HCT116 (cell line): Measurements from ENCODE around the gene ZCCHC9. TPM values are rescaled to one million over a fixed set of nuclear protein-coding genes. Genes with fewer than 3 reads are reported as not detected.
"Not testable (repeated sequence)": the region's sequence is repeated elsewhere in the genome, so short reads cannot be mapped to it uniquely, and the experiment has no call there.

ENCODE experiments used
- ATAC-seq: fragments of 200-7000 bp; cut with Tn5 transposase; 2 replicates; pipeline ENCODE4 v1.9.1; 2020; ENCODE audit warnings: mild to moderate bottlenecking, moderate library complexity
- BruUV-seq: library from RNA; stranded (reverse); fragments of 400-500 nt; replicated peaks from 2 replicates; lab custom pipeline; 2021; lab: Mats Ljungman, UMichigan
- CTCF ChIA-PET: fragments of 300-600 bp; sonication (Branson Sonifier 250); formaldehyde crosslinking; loops from one replicate; lab custom pipeline; 2021; ENCODE audit warnings: antibody characterized with exemption; lab: Charles Lee
- POLR2A ChIA-PET: fragments of 300-600, 350-600 bp; sonication (Branson Sonifier 250); formaldehyde crosslinking; loops from one replicate; lab custom pipeline; 2021; ENCODE audit warnings: antibody characterized with exemption; lab: Charles Lee
- RAD21 ChIA-PET, 2 experiments: fragments of 300-600 bp; sonication (Branson Sonifier 250); formaldehyde crosslinking; loops; one replicate each; lab custom pipeline; 2023; ENCODE audit warnings: low total read pairs in 2 of 2; ENCODE audit not compliant: uncharacterized antibody in 2 of 2, unreplicated experiment in 2 of 2, low non-redundant PET in 1 of 2; lab: Charles Lee
- DNase-seq: peaks from one replicate; pipeline ENCODE4 v3.0.0-alpha.2; 2010; ENCODE audit warnings: low read depth, low spot score
- H2AFZ ChIP-seq: fragments of 200-600 bp; shearing (Covaris generic), sonication (generic); 2 replicates; pipeline ENCODE4 v1.6.1; 2017; ENCODE audit warnings: low read depth, mixed run types, mixed read lengths, antibody characterized with exemption, low read length; ENCODE audit not compliant: poor library complexity, severe bottlenecking
- H3K27ac ChIP-seq: 2 replicates; pipeline ENCODE4 v1.5.1; 2012; ENCODE audit warnings: low read depth, low read length
- H3K27me3 ChIP-seq: fragments of 200-600 bp; sonication (generic); 2 replicates; pipeline ENCODE4 v1.6.1; 2016; ENCODE audit warnings: mixed run types, low read length, mixed read lengths; ENCODE audit not compliant: insufficient read depth
- H3K36me3 ChIP-seq, 2 experiments: fragments of 200-500 bp in 1 of 2; fragments of 200-600 bp in 1 of 2; sonication (Bioruptor generic) in 1 of 2; sonication (generic) in 1 of 2; 2 replicates each; pipeline versions ENCODE4 v1.5.1 to v1.6.1; 2014 to 2016; ENCODE audit warnings: low read length in 2 of 2, inconsistent platforms in 1 of 2, mixed read lengths in 1 of 2, mixed run types in 1 of 2; ENCODE audit not compliant: insufficient read depth in 2 of 2, control insufficient read depth in 1 of 2
- H3K4me1 ChIP-seq, 2 experiments: fragments of 200-600 bp in 1 of 2; sonication (generic) in 1 of 2; 2 replicates each; pipeline versions ENCODE4 v1.5.1 to v1.6.1; 2012 to 2017; ENCODE audit warnings: low read length in 2 of 2, inconsistent platforms in 1 of 2, mild to moderate bottlenecking in 1 of 2, mixed read lengths in 1 of 2, mixed run types in 1 of 2, moderate library complexity in 1 of 2; ENCODE audit not compliant: insufficient read depth in 2 of 2, control insufficient read depth in 1 of 2
- H3K4me2 ChIP-seq: fragments of 200-600 bp; sonication (generic); 2 replicates; pipeline ENCODE4 v1.6.1; 2017; ENCODE audit warnings: mixed run types, low read length, mixed read lengths
- H3K4me3 ChIP-seq, 2 experiments: fragments of 200-600 bp in 1 of 2; sonication (generic) in 1 of 2; replicated peaks in 1 of 2; 2 replicates each; pipeline ENCODE4 v1.5.1; 2011 to 2016; ENCODE audit warnings: low read length in 2 of 2, control low read depth in 1 of 2, low read depth in 1 of 2, mild to moderate bottlenecking in 1 of 2, mixed read lengths in 1 of 2, mixed run types in 1 of 2
- H3K79me2 ChIP-seq: fragments of 200-600 bp; sonication (generic); 2 replicates; pipeline ENCODE4 v1.6.1; 2017; ENCODE audit warnings: mild to moderate bottlenecking, mixed run types, low read length, moderate library complexity, mixed read lengths; ENCODE audit not compliant: insufficient read depth
- H3K9ac ChIP-seq: fragments of 200-600 bp; sonication (generic); 2 replicates; pipeline ENCODE4 v1.6.1; 2016; ENCODE audit warnings: low read length, mixed read lengths
- H3K9me2 ChIP-seq: fragments of 200-600 bp; sonication (generic), shearing (Covaris generic); 2 replicates; pipeline ENCODE4 v1.6.1; 2017; ENCODE audit warnings: mixed run types, mild to moderate bottlenecking, moderate library complexity; ENCODE audit not compliant: insufficient read depth
- H3K9me3 ChIP-seq, 2 experiments: fragments of 200-500 bp in 1 of 2; fragments of 200-600 bp in 1 of 2; sonication (Bioruptor generic) in 1 of 2; sonication (generic) in 1 of 2; 2 replicates each; pipeline ENCODE4 v1.6.1; 2014 to 2017; ENCODE audit warnings: low read length in 2 of 2, mixed read lengths in 2 of 2, inconsistent platforms in 1 of 2, low read depth in 1 of 2, mild to moderate bottlenecking in 1 of 2, mixed run types in 1 of 2, moderate library complexity in 1 of 2; ENCODE audit not compliant: control insufficient read depth in 1 of 2, insufficient read depth in 1 of 2
- H4K20me1 ChIP-seq: fragments of 200-600 bp; sonication (generic), shearing (Covaris generic); 2 replicates; pipeline ENCODE4 v1.6.1; 2017; ENCODE audit warnings: mixed run types, mild to moderate bottlenecking, moderate library complexity; ENCODE audit not compliant: insufficient read depth
- CEBPB ChIP-seq: IDR thresholded peaks from 2 replicates; pipeline ENCODE4 v1.6.1; 2012; ENCODE audit warnings: low read depth
- EGR1 ChIP-seq: IDR thresholded peaks from 2 replicates; pipeline ENCODE4 v1.6.1; 2012; ENCODE audit warnings: low read depth
- POLR2AphosphoS5 ChIP-seq: IDR thresholded peaks from 2 replicates; pipeline ENCODE4 v1.6.1; 2011; ENCODE audit warnings: mild to moderate bottlenecking, low read depth, low read length, moderate library complexity
- RAD21 ChIP-seq: IDR thresholded peaks from 2 replicates; pipeline ENCODE4 v1.6.1; 2012; ENCODE audit warnings: low read depth, mild to moderate bottlenecking
- SP1 ChIP-seq: IDR thresholded peaks from 2 replicates; pipeline ENCODE4 v1.6.1; 2012; ENCODE audit warnings: low read depth
- YY1 ChIP-seq: IDR thresholded peaks from 2 replicates; pipeline ENCODE4 v1.6.1; 2011; ENCODE audit warnings: low read length, low read depth, moderate library complexity, mild to moderate bottlenecking; ENCODE audit not compliant: insufficient replicate concordance; ENCODE audit errors: extremely low read depth
- intact Hi-C: fragments of 100-400 bp; cut with micrococcal nuclease; formaldehyde crosslinking; loops from 2 replicates; pipeline ENCODE4 v1.10.0; 2022
- total RNA-seq: library from RNA; stranded (reverse); gene quantifications from one replicate; pipeline ENCODE4 v1.2.1, GENCODE V29; 2021; ENCODE audit not compliant: unreplicated experiment

The ZCCHC9 gene
- total RNA-seq, 1 experiment from 2014 or later: 33.7 TPM

DNA sequence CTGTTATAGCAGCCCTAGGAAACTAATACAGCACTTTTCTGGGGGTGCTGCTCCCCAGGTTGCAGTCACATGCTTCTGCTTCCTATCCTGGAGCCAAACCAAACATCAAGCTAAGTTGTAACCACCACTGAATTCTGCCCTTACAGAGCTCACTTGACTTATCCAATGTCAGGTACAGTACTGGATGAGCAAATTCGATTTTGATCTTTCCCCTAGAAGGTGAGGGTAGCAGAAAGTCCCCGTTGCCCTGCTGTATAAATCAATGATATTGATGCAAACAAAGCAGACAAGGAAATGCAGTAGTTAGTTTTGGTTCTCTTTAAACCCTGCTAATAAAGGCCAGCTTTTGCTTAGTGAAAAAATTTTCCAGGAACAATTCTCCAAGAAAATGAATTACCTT is 36.4 kb downstream of the ZCCHC9 start:
- H3K79me2 ChIP-seq: no peaks in the 10 kb centered on the region
- H3K4me3 ChIP-seq: no peak overlapping the region
- H3K27me3 ChIP-seq: no peaks in the 10 kb centered on the region
- H3K4me1 ChIP-seq: no peaks in the 10 kb centered on the region
- intact Hi-C loops: no loop called here
- no peak overlapping the region for H2AFZ ChIP-seq
- H3K9ac ChIP-seq: no peak overlapping the region
- ATAC-seq: no peak
- POLR2A ChIA-PET: no interaction called here
- H3K9me3 ChIP-seq: no peaks in the 10 kb centered on the region
- DNase-seq: no peak
- no TSS peak for BruUV-seq
- H3K27ac ChIP-seq: no peak overlapping the region
- no peaks in the 10 kb centered on the region for H3K36me3 ChIP-seq
- no peaks in the 10 kb centered on the region for H4K20me1 ChIP-seq
- no peaks in the 10 kb centered on the region for H3K9me2 ChIP-seq
- CTCF ChIA-PET: no interaction called here
- TF ChIP-seq CEBPB: no peak
- TF ChIP-seq POLR2AphosphoS5: no peak
- TF ChIP-seq RAD21: no peak
- TF ChIP-seq YY1: no peak
- TF ChIP-seq EGR1: no peak
- TF ChIP-seq SP1: no peak
- no peak overlapping the region for H3K4me2 ChIP-seq
- RAD21 ChIA-PET: no interaction called here

DNA sequence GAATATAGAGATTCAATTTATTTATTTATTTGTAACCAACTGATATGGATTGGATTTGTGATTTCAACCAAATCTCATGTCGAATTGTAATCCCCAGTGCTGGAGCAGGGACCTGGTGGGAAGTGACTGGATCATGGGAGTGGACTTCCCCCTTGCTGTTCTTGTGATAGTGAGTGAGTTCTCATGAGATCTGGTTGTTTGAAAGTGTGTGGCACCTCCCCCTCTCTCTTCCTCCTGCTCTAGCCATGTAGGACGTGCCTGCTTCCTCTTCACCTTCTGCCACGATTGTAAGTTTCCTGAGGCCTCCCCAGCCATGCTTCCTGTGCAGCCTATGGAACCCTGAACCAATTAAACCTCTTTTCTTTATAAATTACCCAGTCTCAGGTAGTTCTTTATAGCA is 36.8 kb downstream of the ZCCHC9 start:
- H3K9ac ChIP-seq, H3K27me3 ChIP-seq, H4K20me1 ChIP-seq, H3K4me1 ChIP-seq, H3K4me3 ChIP-seq, CTCF ChIA-PET, POLR2A ChIA-PET, H3K4me2 ChIP-seq, H2AFZ ChIP-seq, BruUV-seq, ATAC-seq, intact Hi-C loops, H3K9me3 ChIP-seq, H3K27ac ChIP-seq, H3K9me2 ChIP-seq, H3K36me3 ChIP-seq, DNase-seq, H3K79me2 ChIP-seq, RAD21 ChIA-PET: not testable (repeated sequence)
